H1 (cell line): ENCODE measurements around the gene GPBP1L1. TPM values are rescaled to one million over a fixed set of nuclear protein-coding genes. Genes with fewer than 3 reads are reported as not detected.

Source experiments
- CTCF ChIA-PET: fragments of 300-600 bp; sonication (Branson Sonifier 250); formaldehyde crosslinking; loops from one replicate; lab custom pipeline; 2021; ENCODE audit not compliant: partially characterized antibody; lab: Charles Lee
- POLR2A ChIA-PET: fragments of 300-600 bp; sonication (Branson Sonifier 250); formaldehyde crosslinking; loops from one replicate; lab custom pipeline; 2021; ENCODE audit warnings: inconsistent platforms; ENCODE audit not compliant: partially characterized antibody; lab: Charles Lee
- DNase-seq, 2 experiments: peaks; one replicate each; pipeline versions ENCODE4 v3.0.0 to v3.0.0-alpha.2; 2010 to 2022; ENCODE audit warnings: low spot score in 2 of 2, low read depth in 1 of 2, mixed read lengths in 1 of 2
- FAIRE-seq: peaks from 2 replicates; lab custom pipeline; 2011; peaks lifted over from hg19 to GRCh38; lab: Jason Lieb, UNC
- H2AFZ ChIP-seq: 2 replicates; pipeline ENCODE4 v1.8.1; 2012; ENCODE audit warnings: low read length, inconsistent platforms
- H2AK5ac ChIP-seq: 2 replicates; pipeline ENCODE4 v1.6.1; 2013; ENCODE audit warnings: low read depth, low read length
- H2BK120ac ChIP-seq: replicated peaks from 2 replicates; pipeline ENCODE3; 2013; ENCODE audit warnings: low read depth, low read length, inconsistent platforms
- H2BK12ac ChIP-seq: 2 replicates; pipeline ENCODE4 v1.6.1; 2013; ENCODE audit warnings: low read depth, low read length
- H2BK15ac ChIP-seq: 2 replicates; pipeline ENCODE4 v1.6.1; 2013; ENCODE audit warnings: low read length
- H2BK20ac ChIP-seq: 2 replicates; pipeline ENCODE4 v1.6.1; 2013; ENCODE audit warnings: low read length
- H2BK5ac ChIP-seq: 2 replicates; pipeline ENCODE4 v1.6.1; 2013; ENCODE audit warnings: low read depth, low read length
- H3K14ac ChIP-seq: 2 replicates; pipeline ENCODE4 v1.6.1; 2013; ENCODE audit warnings: inconsistent platforms; ENCODE audit not compliant: insufficient read length
- H3K18ac ChIP-seq: 2 replicates; pipeline ENCODE4 v1.6.1; 2013; ENCODE audit warnings: low read length; ENCODE audit errors: extremely low read depth
- H3K23ac ChIP-seq: 2 replicates; pipeline ENCODE4 v1.6.1; 2013; ENCODE audit warnings: inconsistent platforms; ENCODE audit not compliant: insufficient read length
- H3K23me2 ChIP-seq: 2 replicates; pipeline ENCODE4 v1.6.1; 2013; ENCODE audit warnings: low read depth, low read length
- H3K27ac ChIP-seq: 2 replicates; pipeline ENCODE4 v1.6.1; 2011; ENCODE audit warnings: low read depth, low read length, inconsistent platforms
- H3K27me3 ChIP-seq, 4 experiments: replicated peaks in 1 of 4; 1 replicate in 1 of 4; 2 replicates in 3 of 4; pipeline versions ENCODE4 v1.6.1 to v1.8.1; 2011 to 2013; ENCODE audit warnings: low read length in 3 of 4, mild to moderate bottlenecking in 3 of 4, inconsistent platforms in 2 of 4, mixed read lengths in 2 of 4, moderate library complexity in 1 of 4; ENCODE audit not compliant: control insufficient read depth in 3 of 4, insufficient read depth in 3 of 4; ENCODE audit errors: extremely low read depth in 1 of 4
- H3K36me3 ChIP-seq, 4 experiments: 2 replicates each; pipeline versions ENCODE4 v1.6.1 to v1.8.1; 2011 to 2013; ENCODE audit warnings: mild to moderate bottlenecking in 4 of 4, low read length in 3 of 4, moderate library complexity in 2 of 4, control low read depth in 1 of 4, inconsistent platforms in 1 of 4; ENCODE audit not compliant: insufficient read depth in 4 of 4, control insufficient read depth in 2 of 4
- H3K4ac ChIP-seq: replicated peaks from 2 replicates; pipeline ENCODE3; 2013; ENCODE audit warnings: low read length, low read depth, mixed read lengths, inconsistent platforms; ENCODE audit not compliant: insufficient read length
- H3K4me1 ChIP-seq, 4 experiments: replicated peaks in 1 of 4; 1 replicate in 1 of 4; 2 replicates in 3 of 4; pipeline versions ENCODE4 v1.6.1 to v1.8.1; 2011 to 2013; ENCODE audit warnings: low read length in 3 of 4, inconsistent platforms in 2 of 4, mixed read lengths in 1 of 4; ENCODE audit not compliant: insufficient read depth in 4 of 4, control insufficient read depth in 3 of 4
- H3K4me2 ChIP-seq, 2 experiments: 2 replicates each; pipeline versions ENCODE4 v1.6.1 to v1.8.1; 2011 to 2013; ENCODE audit warnings: low read depth in 2 of 2, low read length in 2 of 2, control low read depth in 1 of 2, inconsistent platforms in 1 of 2, mild to moderate bottlenecking in 1 of 2; ENCODE audit not compliant: insufficient read depth in 1 of 2
- H3K4me3 ChIP-seq, 4 experiments: fragments of 200-600, 300-600 bp in 1 of 4; sonication (generic), shearing (Covaris generic), sonication (Bioruptor Twin) in 1 of 4; 2 replicates each; pipeline versions ENCODE4 v1.5.1 to v1.8.1; 2011 to 2016; ENCODE audit warnings: low read length in 4 of 4, low read depth in 3 of 4, control low read depth in 2 of 4, inconsistent platforms in 2 of 4, mild to moderate bottlenecking in 2 of 4, mixed read lengths in 1 of 4, moderate library complexity in 1 of 4; ENCODE audit not compliant: insufficient read depth in 2 of 4; ENCODE audit errors: extremely low read depth in 1 of 4
- H3K56ac ChIP-seq: replicated peaks from 2 replicates; pipeline ENCODE3; 2013; ENCODE audit warnings: low read depth, mild to moderate bottlenecking, mixed read lengths, low read length, inconsistent platforms; ENCODE audit not compliant: insufficient read length
- H3K79me1 ChIP-seq: 2 replicates; pipeline ENCODE4 v1.6.1; 2013; ENCODE audit warnings: low read depth, low read length, control low read depth
- H3K79me2 ChIP-seq, 2 experiments: 2 replicates each; pipeline versions ENCODE4 v1.6.1 to v1.8.1; 2012 to 2013; ENCODE audit warnings: low read length in 2 of 2, mild to moderate bottlenecking in 2 of 2, inconsistent platforms in 1 of 2; ENCODE audit not compliant: insufficient read depth in 2 of 2, control insufficient read depth in 1 of 2
- H3K9ac ChIP-seq, 4 experiments: replicated peaks in 1 of 4; 1 replicate in 1 of 4; 2 replicates in 3 of 4; pipeline versions ENCODE4 v1.6.1 to v1.8.1; 2011 to 2013; ENCODE audit warnings: low read depth in 3 of 4, low read length in 3 of 4, control low read depth in 2 of 4, mild to moderate bottlenecking in 2 of 4, moderate library complexity in 2 of 4, inconsistent platforms in 1 of 4; ENCODE audit errors: extremely low read depth in 1 of 4
- H3K9me3 ChIP-seq, 2 experiments: 2 replicates each; pipeline versions ENCODE4 v1.6.1 to v1.8.1; 2012 to 2013; ENCODE audit warnings: mild to moderate bottlenecking in 2 of 2, moderate library complexity in 2 of 2, control low read depth in 1 of 2, inconsistent platforms in 1 of 2, low read depth in 1 of 2, low read length in 1 of 2, mixed read lengths in 1 of 2; ENCODE audit not compliant: insufficient read depth in 2 of 2
- H4K20me1 ChIP-seq, 2 experiments: replicated peaks in 1 of 2; 2 replicates each; pipeline versions ENCODE3 to v1.8.1; 2011 to 2013; ENCODE audit warnings: inconsistent platforms in 2 of 2, low read length in 2 of 2, mild to moderate bottlenecking in 1 of 2; ENCODE audit not compliant: insufficient read depth in 2 of 2, control insufficient read depth in 1 of 2
- H4K5ac ChIP-seq: 2 replicates; pipeline ENCODE4 v1.6.1; 2013; ENCODE audit warnings: low read length, low read depth, mixed read lengths, inconsistent platforms; ENCODE audit not compliant: insufficient read length
- H4K8ac ChIP-seq: 2 replicates; pipeline ENCODE4 v1.8.0; 2013; ENCODE audit warnings: mild to moderate bottlenecking, moderate library complexity, low read length, inconsistent platforms; ENCODE audit not compliant: insufficient read depth; ENCODE audit errors: extremely low read depth
- H4K91ac ChIP-seq: replicated peaks from 2 replicates; pipeline ENCODE3; 2013; ENCODE audit warnings: low read length, mixed read lengths, inconsistent platforms; ENCODE audit not compliant: insufficient read length
- CBX8 ChIP-seq: fragments of 300-800, 300-1000 bp; sonication (generic); IDR thresholded peaks from 2 replicates; pipeline ENCODE4 v1.7.1; 2016; ENCODE audit warnings: low read depth, low read length, borderline replicate concordance
- CHD2 ChIP-seq: IDR thresholded peaks from 2 replicates; pipeline ENCODE4 v1.6.1; 2012; ENCODE audit warnings: low read length, improper control_type of control experiment
- CREB1 ChIP-seq: IDR thresholded peaks from 2 replicates; pipeline ENCODE4 v1.6.1; 2012; ENCODE audit warnings: inconsistent platforms
- EZH2 ChIP-seq: fragments of 200-600 bp; sonication (generic); IDR thresholded peaks from 2 replicates; pipeline ENCODE4 v1.7.1; 2012; ENCODE audit warnings: low read depth, mild to moderate bottlenecking, moderate library complexity, low read length, inconsistent platforms; ENCODE audit not compliant: severe bottlenecking
- KDM1A ChIP-seq: fragments of 200-600, 300-600 bp; sonication (generic); IDR thresholded peaks from 2 replicates; pipeline ENCODE4 v1.7.1; 2016; ENCODE audit warnings: mild to moderate bottlenecking, low read length, borderline replicate concordance
- KDM5A ChIP-seq: fragments of 200-600 bp; IDR thresholded peaks from 2 replicates; pipeline ENCODE4 v1.7.1; 2012; ENCODE audit warnings: mild to moderate bottlenecking, low read length, inconsistent platforms, mixed read lengths
- RAD21 ChIP-seq, 2 experiments: IDR thresholded peaks in 1 of 2; conservative IDR thresholded peaks in 1 of 2; 2 replicates each; pipeline ENCODE4 v1.6.1; 2011; ENCODE audit warnings: low read depth in 2 of 2, low read length in 2 of 2, improper control_type of control experiment in 1 of 2, inconsistent platforms in 1 of 2, mild to moderate bottlenecking in 1 of 2, moderate library complexity in 1 of 2
- SIN3A ChIP-seq, 2 experiments: IDR thresholded peaks in 1 of 2; conservative IDR thresholded peaks in 1 of 2; 2 replicates each; pipeline ENCODE4 v1.6.1; 2011 to 2012; ENCODE audit warnings: low read length in 2 of 2, improper control_type of control experiment in 1 of 2, low read depth in 1 of 2, mild to moderate bottlenecking in 1 of 2
- SIX5 ChIP-seq: IDR thresholded peaks from 2 replicates; pipeline ENCODE4 v1.6.1; 2011; ENCODE audit warnings: mild to moderate bottlenecking, low read depth, low read length
- TAF7 ChIP-seq: optimal IDR thresholded peaks from 2 replicates; pipeline ENCODE3; 2011; ENCODE audit warnings: low read depth, mild to moderate bottlenecking, inconsistent platforms, low read length, moderate library complexity, borderline replicate concordance
- TBP ChIP-seq: IDR thresholded peaks from 2 replicates; pipeline ENCODE4 v1.6.1; 2011; ENCODE audit warnings: low read depth, low read length, improper control_type of control experiment
- WGBS, 2 experiments: shearing (Covaris generic) in 1 of 2; methylation state at CpG; one replicate each; pipeline versions ENCODE4 v1.1.6 to v1.1.7; 2013 to 2015; ENCODE audit warnings: low lambda C conversion rate in 2 of 2, mixed read lengths in 2 of 2, inconsistent platforms in 1 of 2, low coverage in 1 of 2, missing lambda C conversion rate in 1 of 2; ENCODE audit not compliant: insufficient replicate concordance in 2 of 2, insufficient coverage in 1 of 2, insufficient read length in 1 of 2; ENCODE audit errors: extremely low coverage in 1 of 2, missing lambda C conversion rate in 1 of 2; 5-methylcytosine and 5-hydroxymethylcytosine counted together
- polyA plus RNA-seq, 7 experiments: library from polyadenylated mRNA; depleted of rRNA in 3 of 7; stranded (reverse) in 5 of 7; unstranded in 2 of 7; fragments of >200 nt in 5 of 7; fragments of 200-250 nt in 2 of 7; gene quantifications; 1 replicate in 5 of 7; 2 replicates in 1 of 7; 4 replicates in 1 of 7; pipeline versions ENCODE4 v1.2.1 to v1.2.3, GENCODE V29; 2011 to 2013; ENCODE audit warnings: missing spikeins in 2 of 7, mixed read lengths in 2 of 7
- total RNA-seq: library from RNA; stranded (reverse); fragmentation: NEBNext Ultra II Directional; extraction: Animal tissue kit (Norgen Biotek cat#: 25700); gene quantifications from 2 replicates; pipeline ENCODE4 v1.2.1, GENCODE V29; 2021
- TF ChIP-seq, protein P1 (sequence below), 3 experiments: IDR thresholded peaks; 1 replicate in 2 of 3; 2 replicates in 1 of 3; pipeline versions ENCODE4 v1.5.1 to v1.6.1; 2011; ENCODE audit warnings: low read length in 3 of 3, mild to moderate bottlenecking in 3 of 3, inconsistent platforms in 2 of 3, low read depth in 1 of 3, moderate library complexity in 1 of 3; ENCODE audit not compliant: insufficient read depth in 1 of 3; ENCODE audit errors: control extremely low read depth in 1 of 3

Gene GPBP1L1
- total and polyA plus RNA-seq, 2 of the 8 experiments (the other 6 are each of a cell fraction or from before 2014, with no cell fraction given) = 70.1 to 119 TPM

DNA sequence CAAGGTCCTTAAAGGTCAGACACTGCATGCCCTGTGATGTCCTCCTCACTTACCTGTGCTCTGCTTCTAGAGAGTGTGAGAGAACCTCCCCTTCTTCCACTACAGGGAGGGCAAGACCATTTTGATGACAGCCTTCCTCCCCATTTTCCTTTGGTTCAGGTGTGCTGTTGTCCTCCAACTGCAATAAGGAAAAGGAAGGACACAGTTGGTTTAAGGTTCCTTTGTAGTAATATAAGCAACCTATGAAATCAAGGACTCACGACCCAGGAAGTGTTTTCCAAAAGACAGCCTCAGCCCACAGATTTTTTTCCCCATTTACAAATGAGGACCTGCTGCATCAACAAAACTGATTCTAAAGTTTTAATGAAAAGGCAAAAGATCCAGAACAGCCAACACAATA, 55.9 kb downstream of the GPBP1L1 start:
- FAIRE-seq (no peak), DNase-seq (no peak)
- Histone ChIP-seq H2BK120ac (no peak overlapping the region), H2BK5ac (no peak overlapping the region), H2AK5ac (no peak overlapping the region), H4K8ac (no peak overlapping the region), H3K27ac (no peak overlapping the region), H3K4ac (no peak overlapping the region), H3K23me2 (no peaks in the 10 kb centered on the region), H3K79me1 (no peaks in the 10 kb centered on the region), H3K23ac (no peak overlapping the region), H3K79me2 (no peaks in the 10 kb centered on the region; a peak in 1 of 4 replicates), H4K5ac (no peak overlapping the region), H3K56ac (no peak overlapping the region), H2AFZ (no peak overlapping the region), H3K9me3 (no peaks in the 10 kb centered on the region), H3K4me3 (no peak overlapping the region), H2BK15ac (no peak overlapping the region), H3K18ac (no peak overlapping the region), H4K20me1 (peaks cover 2 to 4% of the 10 kb centered on the region in 2 experiments), H3K4me2 (no peak overlapping the region), H3K9ac (no peak overlapping the region), H3K4me1 (no peaks in the 10 kb centered on the region), H3K14ac (no peak overlapping the region), H4K91ac (no peak overlapping the region), H2BK20ac (no peak overlapping the region), H3K27me3 (no peaks in the 10 kb centered on the region), H3K36me3 (peaks cover 37 to 84% (median 68%) of the 10 kb centered on the region in 4 experiments), H2BK12ac (no peak overlapping the region)
- 95% methylated on average over 1 of the region's 1 CpG; no CpG with 5 or more reads in 1 of the 2 experiments for WGBS, 2 experiments
- ChIA-PET POLR2A (no interaction called here), CTCF (interaction anchor here (0.6 kb wide), 1 partner anchor 114 kb away, joined by 3 read pairs; no protein-coding TSS in a partner anchor)
- TF ChIP-seq CHD2 = no peak
- TF ChIP-seq TAF7 = no peak
- no peak for TF ChIP-seq KDM5A
- TF ChIP-seq, protein P1, sequence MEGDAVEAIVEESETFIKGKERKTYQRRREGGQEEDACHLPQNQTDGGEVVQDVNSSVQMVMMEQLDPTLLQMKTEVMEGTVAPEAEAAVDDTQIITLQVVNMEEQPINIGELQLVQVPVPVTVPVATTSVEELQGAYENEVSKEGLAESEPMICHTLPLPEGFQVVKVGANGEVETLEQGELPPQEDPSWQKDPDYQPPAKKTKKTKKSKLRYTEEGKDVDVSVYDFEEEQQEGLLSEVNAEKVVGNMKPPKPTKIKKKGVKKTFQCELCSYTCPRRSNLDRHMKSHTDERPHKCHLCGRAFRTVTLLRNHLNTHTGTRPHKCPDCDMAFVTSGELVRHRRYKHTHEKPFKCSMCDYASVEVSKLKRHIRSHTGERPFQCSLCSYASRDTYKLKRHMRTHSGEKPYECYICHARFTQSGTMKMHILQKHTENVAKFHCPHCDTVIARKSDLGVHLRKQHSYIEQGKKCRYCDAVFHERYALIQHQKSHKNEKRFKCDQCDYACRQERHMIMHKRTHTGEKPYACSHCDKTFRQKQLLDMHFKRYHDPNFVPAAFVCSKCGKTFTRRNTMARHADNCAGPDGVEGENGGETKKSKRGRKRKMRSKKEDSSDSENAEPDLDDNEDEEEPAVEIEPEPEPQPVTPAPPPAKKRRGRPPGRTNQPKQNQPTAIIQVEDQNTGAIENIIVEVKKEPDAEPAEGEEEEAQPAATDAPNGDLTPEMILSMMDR (IDR thresholded peaks at IDR 0.05; ENCODE audit: control extremely low read depth in 1 of 3, insufficient read depth in 1 of 3, low read depth in 1 of 3, low read length in 3 of 3) = no peak
- no peak for TF ChIP-seq TBP
- no peak for TF ChIP-seq CBX8
- TF ChIP-seq CREB1 = no peak
- TF ChIP-seq KDM1A = no peak
- TF ChIP-seq RAD21 (IDR thresholded peaks at IDR 0.05 in 1 of 2, conservative IDR thresholded peaks at IDR 0.05 in 1 of 2; ENCODE audit: low read depth in 2 of 2, low read length in 2 of 2) = no peak
- no peak for TF ChIP-seq SIX5
- TF ChIP-seq EZH2 = no peak
- no peak for TF ChIP-seq SIN3A (conservative IDR thresholded peaks at IDR 0.05 in 1 of 2, IDR thresholded peaks at IDR 0.05 in 1 of 2; ENCODE audit: low read depth in 1 of 2, low read length in 2 of 2)
